Measurements from ENCODE around the gene SEC23IP.

SEC23IP gene

GRCh38 chr10:119852277-119852676 lies 40.3 kb upstream of the SEC23IP start:
- 97% methylated on average over 6 of the region's 6 CpGs for WGBS
- H3K23ac ChIP-seq (ENCODE audit: low read length in 2 of 2): no peak overlapping the region
- no peak overlapping the region for H2AFZ ChIP-seq (ENCODE audit: low read depth, low read length)

GRCh38 chr10:119852822-119853221 lies 39.7 kb upstream of the SEC23IP start:
- Histone ChIP-seq H2BK12ac (ENCODE audit: low read length in 2 of 2) (no peak overlapping the region), H3K23ac (ENCODE audit: low read length in 2 of 2) (no peak overlapping the region), H3K79me1 (replicated peaks; ENCODE audit: low read length, poor library complexity, severe bottlenecking) (peaks cover 9% of the 10 kb centered on the region), H3K4me1 (ENCODE audit: control insufficient read depth, insufficient read depth, low read depth, low read length) (peaks cover 3% of the 10 kb centered on the region), H3K27me3 (ENCODE audit: control insufficient read depth in 1 of 2, insufficient read depth in 1 of 2, low read length in 2 of 2) (no peaks in the 10 kb centered on the region), H3K18ac (ENCODE audit: low read depth in 1 of 2, low read length in 2 of 2) (no peak overlapping the region), H4K91ac (ENCODE audit: low read length) (no peak overlapping the region), H4K8ac (ENCODE audit: low read length) (no peak overlapping the region), H3K4me2 (ENCODE audit: low read length, poor library complexity, severe bottlenecking) (no peak overlapping the region), H2BK120ac (ENCODE audit: low read depth, low read length) (no peak overlapping the region), H3K9ac (ENCODE audit: low read length) (no peak overlapping the region), H3K14ac (ENCODE audit: low read length in 2 of 2) (no peak overlapping the region), H2AFZ (ENCODE audit: low read depth, low read length) (no peak overlapping the region), H3K27ac (ENCODE audit: low read length, poor library complexity, severe bottlenecking) (no peak overlapping the region), H3K9me3 (ENCODE audit: control insufficient read depth, low read length) (no peaks in the 10 kb centered on the region), H2AK5ac (ENCODE audit: low read length, severe bottlenecking) (no peak overlapping the region), H2BK15ac (ENCODE audit: low read depth, poor library complexity, severe bottlenecking) (no peak overlapping the region), H2BK5ac (ENCODE audit: low read depth, low read length, poor library complexity, severe bottlenecking) (no peak overlapping the region), H3K4ac (ENCODE audit: low read depth in 1 of 2, low read length in 2 of 2) (no peak overlapping the region), H3K36me3 (ENCODE audit: control insufficient read depth in 1 of 2, insufficient read depth in 2 of 2, low read depth in 1 of 2, low read length in 2 of 2) (peaks cover 16 to 70% of the 10 kb centered on the region in 2 experiments), H3K4me3 (ENCODE audit: insufficient read depth in 1 of 2, low read depth in 1 of 2, low read length in 2 of 2) (no peak overlapping the region)
- DNase-seq: no peak
- WGBS: 94% methylated on average over 5 of the region's 6 CpGs

More at GRCh38 chr10:119852277-119852676, 40.3 kb upstream of the SEC23IP start:
- Histone ChIP-seq H3K9me3 (ENCODE audit: control insufficient read depth, low read length) (no peaks in the 10 kb centered on the region), H3K79me1 (replicated peaks; ENCODE audit: low read length, poor library complexity, severe bottlenecking) (peaks cover 9% of the 10 kb centered on the region), H2BK5ac (ENCODE audit: low read depth, low read length, poor library complexity, severe bottlenecking) (no peak overlapping the region), H4K91ac (ENCODE audit: low read length) (no peak overlapping the region), H3K4me2 (ENCODE audit: low read length, poor library complexity, severe bottlenecking) (no peak overlapping the region), H3K4me3 (ENCODE audit: insufficient read depth in 1 of 2, low read depth in 1 of 2, low read length in 2 of 2) (no peak overlapping the region), H3K27me3 (ENCODE audit: control insufficient read depth in 1 of 2, insufficient read depth in 1 of 2, low read length in 2 of 2) (no peaks in the 10 kb centered on the region), H3K18ac (ENCODE audit: low read depth in 1 of 2, low read length in 2 of 2) (no peak overlapping the region), H3K4me1 (ENCODE audit: control insufficient read depth, insufficient read depth, low read depth, low read length) (peaks cover 3% of the 10 kb centered on the region), H3K36me3 (ENCODE audit: control insufficient read depth in 1 of 2, insufficient read depth in 2 of 2, low read depth in 1 of 2, low read length in 2 of 2) (peaks cover 16 to 70% of the 10 kb centered on the region in 2 experiments), H2BK15ac (ENCODE audit: low read depth, poor library complexity, severe bottlenecking) (no peak overlapping the region), H2BK12ac (ENCODE audit: low read length in 2 of 2) (no peak overlapping the region), H2BK120ac (ENCODE audit: low read depth, low read length) (no peak overlapping the region), H4K8ac (ENCODE audit: low read length) (no peak overlapping the region), H2AK5ac (ENCODE audit: low read length, severe bottlenecking) (peak overlapping the region; percentile 7), H3K14ac (ENCODE audit: low read length in 2 of 2) (no peak overlapping the region), H3K27ac (ENCODE audit: low read length, poor library complexity, severe bottlenecking) (no peak overlapping the region), H3K9ac (ENCODE audit: low read length) (no peak overlapping the region), H3K4ac (ENCODE audit: low read depth in 1 of 2, low read length in 2 of 2) (no peak overlapping the region)
- DNase-seq: no peak

- Histone ChIP-seq H3K36me3 (ENCODE audit: control insufficient read depth in 1 of 2, insufficient read depth in 2 of 2, low read depth in 1 of 2, low read length in 2 of 2) (peaks cover 16 to 69% of the 10 kb centered on the region in 2 experiments), H4K8ac (ENCODE audit: low read length) (no peak overlapping the region), H4K91ac (ENCODE audit: low read length) (no peak overlapping the region), H3K27me3 (ENCODE audit: control insufficient read depth in 1 of 2, insufficient read depth in 1 of 2, low read length in 2 of 2) (no peaks in the 10 kb centered on the region), H3K9me3 (ENCODE audit: control insufficient read depth, low read length) (no peaks in the 10 kb centered on the region), H3K4me3 (ENCODE audit: insufficient read depth in 1 of 2, low read depth in 1 of 2, low read length in 2 of 2) (no peak overlapping the region), H2AFZ (ENCODE audit: low read depth, low read length) (no peak overlapping the region), H2BK5ac (ENCODE audit: low read depth, low read length, poor library complexity, severe bottlenecking) (no peak overlapping the region), H2BK120ac (ENCODE audit: low read depth, low read length) (no peak overlapping the region), H3K23ac (ENCODE audit: low read length in 2 of 2) (no peak overlapping the region), H3K14ac (ENCODE audit: low read length in 2 of 2) (no peak overlapping the region), H3K18ac (ENCODE audit: low read depth in 1 of 2, low read length in 2 of 2) (no peak overlapping the region), H3K9ac (ENCODE audit: low read length) (no peak overlapping the region), H2BK15ac (ENCODE audit: low read depth, poor library complexity, severe bottlenecking) (no peak overlapping the region), H3K4me2 (ENCODE audit: low read length, poor library complexity, severe bottlenecking) (no peak overlapping the region), H2AK5ac (ENCODE audit: low read length, severe bottlenecking) (no peak overlapping the region), H2BK12ac (ENCODE audit: low read length in 2 of 2) (no peak overlapping the region), H3K4me1 (ENCODE audit: control insufficient read depth, insufficient read depth, low read depth, low read length) (peaks cover 3% of the 10 kb centered on the region), H3K27ac (ENCODE audit: low read length, poor library complexity, severe bottlenecking) (no peak overlapping the region), H3K4ac (ENCODE audit: low read depth in 1 of 2, low read length in 2 of 2) (no peak overlapping the region), H3K79me1 (replicated peaks; ENCODE audit: low read length, poor library complexity, severe bottlenecking) (peaks cover 9% of the 10 kb centered on the region)
- DNase-seq: no peak
- WGBS: 91% methylated on average over 1 of the region's 1 CpG
Measured at GRCh38 chr10:119853574-119853973, 39.0 kb upstream of the SEC23IP start.

- Histone ChIP-seq H3K79me1 (replicated peaks; ENCODE audit: low read length, poor library complexity, severe bottlenecking) (peaks cover 8% of the 10 kb centered on the region), H2BK5ac (ENCODE audit: low read depth, low read length, poor library complexity, severe bottlenecking) (no peak overlapping the region), H3K4me1 (ENCODE audit: control insufficient read depth, insufficient read depth, low read depth, low read length) (peaks cover 1% of the 10 kb centered on the region), H2BK12ac (ENCODE audit: low read length in 2 of 2) (no peak overlapping the region), H3K14ac (ENCODE audit: low read length in 2 of 2) (no peak overlapping the region), H2AFZ (ENCODE audit: low read depth, low read length) (no peak overlapping the region), H3K18ac (ENCODE audit: low read depth in 1 of 2, low read length in 2 of 2) (no peak overlapping the region), H2BK15ac (ENCODE audit: low read depth, poor library complexity, severe bottlenecking) (no peak overlapping the region), H3K27ac (ENCODE audit: low read length, poor library complexity, severe bottlenecking) (no peak overlapping the region), H3K9ac (ENCODE audit: low read length) (peak overlapping the region; percentile 27), H3K4me3 (ENCODE audit: insufficient read depth in 1 of 2, low read depth in 1 of 2, low read length in 2 of 2) (no peak overlapping the region), H3K36me3 (ENCODE audit: control insufficient read depth in 1 of 2, insufficient read depth in 2 of 2, low read depth in 1 of 2, low read length in 2 of 2) (peaks cover 12 to 40% of the 10 kb centered on the region in 2 experiments), H3K27me3 (ENCODE audit: control insufficient read depth in 1 of 2, insufficient read depth in 1 of 2, low read length in 2 of 2) (no peaks in the 10 kb centered on the region), H3K9me3 (ENCODE audit: control insufficient read depth, low read length) (no peaks in the 10 kb centered on the region), H2BK120ac (ENCODE audit: low read depth, low read length) (no peak overlapping the region), H4K8ac (ENCODE audit: low read length) (no peak overlapping the region), H2AK5ac (ENCODE audit: low read length, severe bottlenecking) (no peak overlapping the region), H3K23ac (ENCODE audit: low read length in 2 of 2) (no peak overlapping the region), H4K91ac (ENCODE audit: low read length) (no peak overlapping the region), H3K4ac (ENCODE audit: low read depth in 1 of 2, low read length in 2 of 2) (no peak overlapping the region), H3K4me2 (ENCODE audit: low read length, poor library complexity, severe bottlenecking) (no peak overlapping the region)
- no peak for DNase-seq
- WGBS: 100% methylated on average over 1 of the region's 1 CpG
Measured at GRCh38 chr10:119858063-119858462, 34.5 kb upstream of the SEC23IP start.
